HCT116 (cell line): Measurements from ENCODE around the gene FEZF2. TPM values are rescaled to one million over a fixed set of nuclear protein-coding genes. Genes with fewer than 3 reads are reported as not detected.

Experiments
- ATAC-seq: fragments of 200-7000 bp; cut with Tn5 transposase; 2 replicates; pipeline ENCODE4 v1.9.1; 2020; ENCODE audit warnings: mild to moderate bottlenecking, moderate library complexity
- BruUV-seq: library from RNA; stranded (reverse); fragments of 400-500 nt; replicated peaks from 2 replicates; lab custom pipeline; 2021; lab: Mats Ljungman, UMichigan
- CTCF ChIA-PET: fragments of 300-600 bp; sonication (Branson Sonifier 250); formaldehyde crosslinking; loops from one replicate; lab custom pipeline; 2021; ENCODE audit warnings: antibody characterized with exemption; lab: Charles Lee
- POLR2A ChIA-PET: fragments of 300-600, 350-600 bp; sonication (Branson Sonifier 250); formaldehyde crosslinking; loops from one replicate; lab custom pipeline; 2021; ENCODE audit warnings: antibody characterized with exemption; lab: Charles Lee
- RAD21 ChIA-PET, 2 experiments: fragments of 300-600 bp; sonication (Branson Sonifier 250); formaldehyde crosslinking; loops; one replicate each; lab custom pipeline; 2023; ENCODE audit warnings: low total read pairs in 2 of 2; ENCODE audit not compliant: uncharacterized antibody in 2 of 2, unreplicated experiment in 2 of 2, low non-redundant PET in 1 of 2; lab: Charles Lee
- DNase-seq: peaks from one replicate; pipeline ENCODE4 v3.0.0-alpha.2; 2010; ENCODE audit warnings: low read depth, low spot score
- H2AFZ ChIP-seq: fragments of 200-600 bp; shearing (Covaris generic), sonication (generic); 2 replicates; pipeline ENCODE4 v1.6.1; 2017; ENCODE audit warnings: low read depth, mixed run types, mixed read lengths, antibody characterized with exemption, low read length; ENCODE audit not compliant: poor library complexity, severe bottlenecking
- H3K27ac ChIP-seq: 2 replicates; pipeline ENCODE4 v1.5.1; 2012; ENCODE audit warnings: low read depth, low read length
- H3K27me3 ChIP-seq: fragments of 200-600 bp; sonication (generic); 2 replicates; pipeline ENCODE4 v1.6.1; 2016; ENCODE audit warnings: mixed run types, low read length, mixed read lengths; ENCODE audit not compliant: insufficient read depth
- H3K36me3 ChIP-seq, 2 experiments: fragments of 200-500 bp in 1 of 2; fragments of 200-600 bp in 1 of 2; sonication (Bioruptor generic) in 1 of 2; sonication (generic) in 1 of 2; 2 replicates each; pipeline versions ENCODE4 v1.5.1 to v1.6.1; 2014 to 2016; ENCODE audit warnings: low read length in 2 of 2, inconsistent platforms in 1 of 2, mixed read lengths in 1 of 2, mixed run types in 1 of 2; ENCODE audit not compliant: insufficient read depth in 2 of 2, control insufficient read depth in 1 of 2
- H3K4me1 ChIP-seq, 2 experiments: fragments of 200-600 bp in 1 of 2; sonication (generic) in 1 of 2; 2 replicates each; pipeline versions ENCODE4 v1.5.1 to v1.6.1; 2012 to 2017; ENCODE audit warnings: low read length in 2 of 2, inconsistent platforms in 1 of 2, mild to moderate bottlenecking in 1 of 2, mixed read lengths in 1 of 2, mixed run types in 1 of 2, moderate library complexity in 1 of 2; ENCODE audit not compliant: insufficient read depth in 2 of 2, control insufficient read depth in 1 of 2
- H3K4me2 ChIP-seq: fragments of 200-600 bp; sonication (generic); 2 replicates; pipeline ENCODE4 v1.6.1; 2017; ENCODE audit warnings: mixed run types, low read length, mixed read lengths
- H3K4me3 ChIP-seq, 2 experiments: fragments of 200-600 bp in 1 of 2; sonication (generic) in 1 of 2; replicated peaks in 1 of 2; 2 replicates each; pipeline ENCODE4 v1.5.1; 2011 to 2016; ENCODE audit warnings: low read length in 2 of 2, control low read depth in 1 of 2, low read depth in 1 of 2, mild to moderate bottlenecking in 1 of 2, mixed read lengths in 1 of 2, mixed run types in 1 of 2
- H3K79me2 ChIP-seq: fragments of 200-600 bp; sonication (generic); 2 replicates; pipeline ENCODE4 v1.6.1; 2017; ENCODE audit warnings: mild to moderate bottlenecking, mixed run types, low read length, moderate library complexity, mixed read lengths; ENCODE audit not compliant: insufficient read depth
- H3K9ac ChIP-seq: fragments of 200-600 bp; sonication (generic); 2 replicates; pipeline ENCODE4 v1.6.1; 2016; ENCODE audit warnings: low read length, mixed read lengths
- H3K9me2 ChIP-seq: fragments of 200-600 bp; sonication (generic), shearing (Covaris generic); 2 replicates; pipeline ENCODE4 v1.6.1; 2017; ENCODE audit warnings: mixed run types, mild to moderate bottlenecking, moderate library complexity; ENCODE audit not compliant: insufficient read depth
- H3K9me3 ChIP-seq, 2 experiments: fragments of 200-500 bp in 1 of 2; fragments of 200-600 bp in 1 of 2; sonication (Bioruptor generic) in 1 of 2; sonication (generic) in 1 of 2; 2 replicates each; pipeline ENCODE4 v1.6.1; 2014 to 2017; ENCODE audit warnings: low read length in 2 of 2, mixed read lengths in 2 of 2, inconsistent platforms in 1 of 2, low read depth in 1 of 2, mild to moderate bottlenecking in 1 of 2, mixed run types in 1 of 2, moderate library complexity in 1 of 2; ENCODE audit not compliant: control insufficient read depth in 1 of 2, insufficient read depth in 1 of 2
- H4K20me1 ChIP-seq: fragments of 200-600 bp; sonication (generic), shearing (Covaris generic); 2 replicates; pipeline ENCODE4 v1.6.1; 2017; ENCODE audit warnings: mixed run types, mild to moderate bottlenecking, moderate library complexity; ENCODE audit not compliant: insufficient read depth
- CTCF ChIP-seq, 3 experiments: fragments of 200-600 bp in 1 of 3; sonication (generic) in 1 of 3; IDR thresholded peaks in 2 of 3; conservative IDR thresholded peaks in 1 of 3; 2 replicates each; pipeline ENCODE4 v1.5.1; 2012 to 2017; ENCODE audit warnings: low read depth in 2 of 3, low read length in 2 of 3, antibody characterized with exemption in 1 of 3, borderline replicate concordance in 1 of 3, control low read depth in 1 of 3, mild to moderate bottlenecking in 1 of 3, mixed read lengths in 1 of 3, mixed run types in 1 of 3, moderate library complexity in 1 of 3; ENCODE audit not compliant: insufficient read depth in 1 of 3
- ELF1 ChIP-seq: IDR thresholded peaks from 2 replicates; pipeline ENCODE4 v1.6.1; 2012; ENCODE audit warnings: low read depth, borderline replicate concordance
- EZH2 ChIP-seq: fragments of 200-600 bp; sonication (generic); IDR thresholded peaks from 2 replicates; pipeline ENCODE4 v1.6.1; 2017; ENCODE audit warnings: antibody characterized with exemption, mixed run types
- EZH2phosphoT487 ChIP-seq: fragments of 200-600 bp; IDR thresholded peaks from 2 replicates; pipeline ENCODE4 v1.6.1; 2018; ENCODE audit warnings: antibody characterized with exemption, borderline replicate concordance
- FOSL1 ChIP-seq: IDR thresholded peaks from 2 replicates; pipeline ENCODE4 v1.6.1; 2012; ENCODE audit warnings: low read depth
- JUND ChIP-seq: IDR thresholded peaks from 2 replicates; pipeline ENCODE4 v1.6.1; 2012
- MAX ChIP-seq: IDR thresholded peaks from 2 replicates; pipeline ENCODE4 v1.6.1; 2012
- POLR2AphosphoS5 ChIP-seq: IDR thresholded peaks from 2 replicates; pipeline ENCODE4 v1.6.1; 2011; ENCODE audit warnings: mild to moderate bottlenecking, low read depth, low read length, moderate library complexity
- RAD21 ChIP-seq: IDR thresholded peaks from 2 replicates; pipeline ENCODE4 v1.6.1; 2012; ENCODE audit warnings: low read depth, mild to moderate bottlenecking
- SIN3A ChIP-seq: IDR thresholded peaks from 2 replicates; pipeline ENCODE4 v1.6.1; 2012; ENCODE audit warnings: low read depth
- SP1 ChIP-seq: IDR thresholded peaks from 2 replicates; pipeline ENCODE4 v1.6.1; 2012; ENCODE audit warnings: low read depth
- SRF ChIP-seq: IDR thresholded peaks from 2 replicates; pipeline ENCODE4 v1.6.1; 2012; ENCODE audit warnings: low read depth
- TCF7L2 ChIP-seq: IDR thresholded peaks from 2 replicates; pipeline ENCODE4 v1.7.0; 2011; ENCODE audit warnings: borderline replicate concordance, inconsistent platforms; ENCODE audit not compliant: insufficient read depth, insufficient read length; ENCODE audit errors: extremely low read depth
- ZBTB33 ChIP-seq: IDR thresholded peaks from 2 replicates; pipeline ENCODE4 v1.6.1; 2011; ENCODE audit warnings: mild to moderate bottlenecking, low read length, moderate library complexity; ENCODE audit not compliant: insufficient replicate concordance; ENCODE audit errors: extremely low read depth
- ZFX ChIP-seq: fragments of 450-650 bp; IDR thresholded peaks from 2 replicates; pipeline ENCODE4 v1.6.1; 2017
- intact Hi-C: fragments of 100-400 bp; cut with micrococcal nuclease; formaldehyde crosslinking; loops from 2 replicates; pipeline ENCODE4 v1.10.0; 2022
- total RNA-seq: library from RNA; stranded (reverse); gene quantifications from one replicate; pipeline ENCODE4 v1.2.1, GENCODE V29; 2021; ENCODE audit not compliant: unreplicated experiment

The FEZF2 gene
- total RNA-seq, 1 experiment from 2014 or later: not detected

- TF ChIP-seq EZH2phosphoT487 (no peak), TCF7L2 (no peak), SIN3A (no peak), JUND (no peak), EZH2 (no peak), CTCF (IDR thresholded peaks at IDR 0.05 in 2 of 3, conservative IDR thresholded peaks at IDR 0.05 in 1 of 3; ENCODE audit: borderline replicate concordance in 1 of 3, insufficient read depth in 1 of 3, low read depth in 2 of 3, low read length in 2 of 3) (no peak), SP1 (no peak), FOSL1 (no peak), ZBTB33 (no peak), ZFX (no peak), RAD21 (no peak), POLR2AphosphoS5 (no peak), SRF (no peak), MAX (no peak), ELF1 (no peak)
- no peak overlapping the region for H3K4me3 ChIP-seq
- H3K4me1 ChIP-seq: no peaks in the 10 kb centered on the region
- ChIA-PET CTCF (no interaction called here), RAD21 (no interaction called here), POLR2A (no interaction called here)
- no peak overlapping the region for H2AFZ ChIP-seq
- intact Hi-C loops: no loop called here
- no TSS peak for BruUV-seq
- H3K4me2 ChIP-seq: no peak overlapping the region
- no peaks in the 10 kb centered on the region for H3K9me3 ChIP-seq
- H3K9ac ChIP-seq: no peak overlapping the region
- H3K36me3 ChIP-seq: no peaks in the 10 kb centered on the region
- H3K27ac ChIP-seq: no peak overlapping the region
- no peaks in the 10 kb centered on the region for H3K79me2 ChIP-seq
- H3K27me3 ChIP-seq: peaks cover 14% of the 10 kb centered on the region
- no peaks in the 10 kb centered on the region for H3K9me2 ChIP-seq
- H4K20me1 ChIP-seq: no peaks in the 10 kb centered on the region
- no peak for ATAC-seq
- no peak for DNase-seq
Measured at GRCh38 chr3:62365391-62366125, 7.8 kb downstream of the FEZF2 start.
